HepG2 (cell line): ENCODE data around the gene PPP1CA. TPM values are rescaled to one million over a fixed set of nuclear protein-coding genes. Genes with fewer than 3 reads are reported as not detected.

Source experiments
- ASH2L ChIP-seq: fragments of 300-600, 200-600 bp; sonication (generic); IDR thresholded peaks from 2 replicates; pipeline ENCODE4 v1.7.0; 2017; ENCODE audit warnings: low read depth, mild to moderate bottlenecking, moderate library complexity, mixed read lengths, low read length; ENCODE audit not compliant: insufficient read length
- CEBPG ChIP-seq: IDR thresholded peaks from 2 replicates; pipeline ENCODE4 v1.6.1; 2016
- CENPT ChIP-seq: sonication (generic); formaldehyde crosslinking; IDR thresholded peaks from 2 replicates; pipeline ENCODE4 v1.8.0; 2022; ENCODE audit warnings: low read depth, mild to moderate bottlenecking, moderate library complexity, missing genetic modification reagents
- ESRRA ChIP-seq: sonication (generic); formaldehyde crosslinking; IDR thresholded peaks from 2 replicates; pipeline ENCODE4 v1.5.1; 2020; ENCODE audit warnings: mild to moderate bottlenecking, low read depth, missing genetic modification reagents
- GATAD1 ChIP-seq: IDR thresholded peaks from 2 replicates; pipeline ENCODE4 v1.6.1; 2016; ENCODE audit warnings: missing genetic modification reagents, missing compliant biosample characterization
- GZF1 ChIP-seq: sonication (generic); formaldehyde crosslinking; IDR thresholded peaks from 2 replicates; pipeline ENCODE4 v1.5.1; 2020; ENCODE audit warnings: mild to moderate bottlenecking, missing genetic modification reagents
- HNRNPH1 ChIP-seq: fragments of 200-400 bp; formaldehyde crosslinking; optimal IDR thresholded peaks from 2 replicates; pipeline ENCODE3; 2017; ENCODE audit warnings: mild to moderate bottlenecking, low read depth, low read length
- HNRNPUL1 ChIP-seq: fragments of 200-400 bp; formaldehyde crosslinking; IDR thresholded peaks from 2 replicates; pipeline ENCODE4 v1.6.1; 2017; ENCODE audit warnings: low read depth, mild to moderate bottlenecking, low read length, moderate library complexity
- IKZF1 ChIP-seq: fragments of 450-650 bp; IDR thresholded peaks from 2 replicates; pipeline ENCODE4 v1.7.1; 2016
- PAF1 ChIP-seq: IDR thresholded peaks from 2 replicates; pipeline ENCODE4 v1.6.1; 2016; ENCODE audit warnings: missing genetic modification reagents, missing compliant biosample characterization
- RFX5 ChIP-seq: IDR thresholded peaks from 2 replicates; pipeline ENCODE4 v1.6.1; 2011; ENCODE audit warnings: low read depth, low read length, improper control_type of control experiment
- SMC3 ChIP-seq: IDR thresholded peaks from 2 replicates; pipeline ENCODE4 v1.6.1; 2011; ENCODE audit warnings: low read length, improper control_type of control experiment
- SYNCRIP ChIP-seq: fragments of 200-400 bp; formaldehyde crosslinking; IDR thresholded peaks from 2 replicates; pipeline ENCODE4 v1.6.1; 2018; ENCODE audit warnings: mild to moderate bottlenecking, low read depth, low read length; ENCODE audit not compliant: insufficient read depth
- TARDBP ChIP-seq: sonication (generic); formaldehyde crosslinking; IDR thresholded peaks from 2 replicates; pipeline ENCODE4 v1.8.0; 2022; ENCODE audit warnings: mild to moderate bottlenecking, missing genetic modification reagents
- TEAD2 ChIP-seq: sonication (generic); formaldehyde crosslinking; IDR thresholded peaks from 2 replicates; pipeline ENCODE4 v1.9.0; 2021; ENCODE audit warnings: missing genetic modification reagents
- ZBTB1 ChIP-seq: sonication (generic); formaldehyde crosslinking; IDR thresholded peaks from 2 replicates; pipeline ENCODE4 v1.4.0; 2020; ENCODE audit warnings: missing genetic modification reagents, borderline replicate concordance
- ZNF160 ChIP-seq: sonication (generic); formaldehyde crosslinking; IDR thresholded peaks from 2 replicates; pipeline ENCODE4 v1.8.0; 2022; ENCODE audit warnings: mild to moderate bottlenecking, inconsistent platforms, missing genetic modification reagents
- ZNF275 ChIP-seq: sonication (generic); formaldehyde crosslinking; IDR thresholded peaks from 2 replicates; pipeline ENCODE4 v1.8.0; 2022; ENCODE audit warnings: missing genetic modification reagents, mild to moderate bottlenecking, inconsistent platforms, borderline replicate concordance
- ZNF34 ChIP-seq: sonication (generic); formaldehyde crosslinking; IDR thresholded peaks from 2 replicates; pipeline ENCODE4 v1.4.0; 2020; ENCODE audit warnings: mild to moderate bottlenecking, missing genetic modification reagents, borderline replicate concordance
- ZNF354B ChIP-seq: sonication (generic); formaldehyde crosslinking; IDR thresholded peaks from 2 replicates; pipeline ENCODE4 v1.8.0; 2022; ENCODE audit warnings: mild to moderate bottlenecking, missing genetic modification reagents
- ZNF496 ChIP-seq: sonication (generic); formaldehyde crosslinking; IDR thresholded peaks from 2 replicates; pipeline ENCODE4 v1.8.1; 2023; ENCODE audit warnings: mild to moderate bottlenecking, moderate library complexity, missing genetic modification reagents; ENCODE audit not compliant: insufficient replicate concordance
- ZNF776 ChIP-seq: sonication (generic); formaldehyde crosslinking; IDR thresholded peaks from 2 replicates; pipeline ENCODE4 v1.4.0; 2020; ENCODE audit warnings: mild to moderate bottlenecking, missing genetic modification reagents
- ZNF83 ChIP-seq: sonication (generic); formaldehyde crosslinking; IDR thresholded peaks from 2 replicates; pipeline ENCODE4 v1.4.0; 2020; ENCODE audit warnings: missing genetic modification reagents, mild to moderate bottlenecking, borderline replicate concordance
- polyA plus RNA-seq, 8 experiments: library from polyadenylated mRNA; depleted of rRNA in 3 of 8; stranded (reverse) in 7 of 8; unstranded in 1 of 8; fragments of >200 nt; fragmentation: Illumina TruSeq in 4 of 8; extraction: Trizol in 4 of 8; gene quantifications; 2 replicates each; pipeline versions ENCODE4 v1.2.1 to v1.2.3, GENCODE V29; 2011 to 2016; ENCODE audit warnings: low read depth in 4 of 8, missing spikeins in 1 of 8, mixed read lengths in 1 of 8; ENCODE audit not compliant: insufficient read depth in 1 of 8
- total RNA-seq, 5 experiments: library from RNA; depleted of rRNA; stranded (reverse); fragments of >200 nt; fragmentation: Illumina TruSeq; extraction: Trizol; gene quantifications; 2 replicates each; pipeline ENCODE4 v1.2.3, GENCODE V29; 2016; ENCODE audit warnings: low read depth in 1 of 5
- TF ChIP-seq, protein P1 (sequence below): sonication (generic); formaldehyde crosslinking; IDR thresholded peaks from 2 replicates; pipeline ENCODE4 v1.8.0; 2022; ENCODE audit warnings: low read depth, missing genetic modification reagents
- TF ChIP-seq, protein P2 (sequence below): IDR thresholded peaks from 2 replicates; pipeline ENCODE4 v1.6.1; 2016; ENCODE audit warnings: missing compliant biosample characterization, missing genetic modification reagents, borderline replicate concordance
- TF ChIP-seq, protein P3 (sequence below): sonication (generic); formaldehyde crosslinking; IDR thresholded peaks from 2 replicates; pipeline ENCODE4 v1.8.0; 2022; ENCODE audit warnings: missing genetic modification reagents, mild to moderate bottlenecking, borderline replicate concordance

The PPP1CA gene
- total and polyA plus RNA-seq, 2 of the 13 experiments (the other 11 are each of a cell fraction or from before 2014, with no cell fraction given): 149 to 170 TPM

- TF ChIP-seq IKZF1 (no peak), SMC3 (no peak), ASH2L (peak; percentile 66), ZBTB1 (no peak), SYNCRIP (no peak), RFX5 (0 out of 2 replicates have a peak, but pooled peaks have one; percentile 3), ZNF34 (no peak), HNRNPH1 (no peak), TARDBP (CRISPR knock-in tag) (peak; percentile 76; the same call in 1 of the 2 replicates), CEBPG (CRISPR knock-in tag) (peak; percentile 17; the same call in 1 of the 2 replicates), HNRNPUL1 (no peak), ZNF83 (CRISPR knock-in tag) (no peak), GATAD1 (CRISPR knock-in tag) (peak; percentile 96), ZNF160 (CRISPR knock-in tag) (no peak), ZNF275 (CRISPR knock-in tag) (no peak), GZF1 (CRISPR knock-in tag) (peak; percentile 33; the same call in 1 of the 2 replicates), ZNF776 (CRISPR knock-in tag) (peak; percentile 98), CENPT (CRISPR knock-in tag) (no peak), TEAD2 (0 out of 2 replicates have a peak, but pooled peaks have one; percentile 34), PAF1 (CRISPR knock-in tag) (no peak), ZNF354B (CRISPR knock-in tag) (no peak), ESRRA (CRISPR knock-in tag) (peak; percentile 84; the same call in 1 of the 2 replicates), ZNF496 (CRISPR knock-in tag) (no peak)
- TF ChIP-seq, protein P1, sequence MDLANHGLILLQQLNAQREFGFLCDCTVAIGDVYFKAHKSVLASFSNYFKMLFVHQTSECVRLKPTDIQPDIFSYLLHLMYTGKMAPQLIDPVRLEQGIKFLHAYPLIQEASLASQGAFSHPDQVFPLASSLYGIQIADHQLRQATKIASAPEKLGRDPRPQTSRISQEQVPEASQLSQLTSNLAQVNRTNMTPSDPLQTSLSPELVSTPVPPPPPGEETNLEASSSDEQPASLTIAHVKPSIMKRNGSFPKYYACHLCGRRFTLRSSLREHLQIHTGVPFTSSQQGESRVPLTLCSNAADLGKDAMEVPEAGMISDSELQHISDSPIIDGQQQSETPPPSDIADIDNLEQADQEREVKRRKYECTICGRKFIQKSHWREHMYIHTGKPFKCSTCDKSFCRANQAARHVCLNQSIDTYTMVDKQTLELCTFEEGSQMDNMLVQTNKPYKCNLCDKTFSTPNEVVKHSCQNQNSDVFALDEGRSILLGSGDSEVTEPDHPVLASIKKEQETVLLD (CRISPR knock-in tag): peak; percentile 89; the same call in 1 of the 2 replicates
- TF ChIP-seq, protein P2, sequence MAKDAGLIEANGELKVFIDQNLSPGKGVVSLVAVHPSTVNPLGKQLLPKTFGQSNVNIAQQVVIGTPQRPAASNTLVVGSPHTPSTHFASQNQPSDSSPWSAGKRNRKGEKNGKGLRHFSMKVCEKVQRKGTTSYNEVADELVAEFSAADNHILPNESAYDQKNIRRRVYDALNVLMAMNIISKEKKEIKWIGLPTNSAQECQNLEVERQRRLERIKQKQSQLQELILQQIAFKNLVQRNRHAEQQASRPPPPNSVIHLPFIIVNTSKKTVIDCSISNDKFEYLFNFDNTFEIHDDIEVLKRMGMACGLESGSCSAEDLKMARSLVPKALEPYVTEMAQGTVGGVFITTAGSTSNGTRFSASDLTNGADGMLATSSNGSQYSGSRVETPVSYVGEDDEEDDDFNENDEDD (CRISPR knock-in tag): peak; percentile 95
- TF ChIP-seq, protein P3, sequence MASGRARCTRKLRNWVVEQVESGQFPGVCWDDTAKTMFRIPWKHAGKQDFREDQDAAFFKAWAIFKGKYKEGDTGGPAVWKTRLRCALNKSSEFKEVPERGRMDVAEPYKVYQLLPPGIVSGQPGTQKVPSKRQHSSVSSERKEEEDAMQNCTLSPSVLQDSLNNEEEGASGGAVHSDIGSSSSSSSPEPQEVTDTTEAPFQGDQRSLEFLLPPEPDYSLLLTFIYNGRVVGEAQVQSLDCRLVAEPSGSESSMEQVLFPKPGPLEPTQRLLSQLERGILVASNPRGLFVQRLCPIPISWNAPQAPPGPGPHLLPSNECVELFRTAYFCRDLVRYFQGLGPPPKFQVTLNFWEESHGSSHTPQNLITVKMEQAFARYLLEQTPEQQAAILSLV (CRISPR knock-in tag): peak; percentile 86; the same call in 1 of the 2 replicates
These were observed 10.1 kb downstream of the PPP1CA start, which contains the start of gene RAD9A (continued) for GRCh38 chr11:67391304-67392182.
